Stimulated activated CD8-positive, alpha-beta memory T cell treated with anti-CD3 and anti-CD28 coated beads, Interleukin-12 subunit alpha, Interleukin-12 subunit beta, amount 100 ng/mL, for 1 hour (primary cell): Measurements from ENCODE around the gene ING4.

Experiments
- DNase-seq: peaks from one replicate; pipeline ENCODE4 v3.0.0-alpha.2; 2020; ENCODE audit warnings: low read depth

Gene ING4

DNA sequence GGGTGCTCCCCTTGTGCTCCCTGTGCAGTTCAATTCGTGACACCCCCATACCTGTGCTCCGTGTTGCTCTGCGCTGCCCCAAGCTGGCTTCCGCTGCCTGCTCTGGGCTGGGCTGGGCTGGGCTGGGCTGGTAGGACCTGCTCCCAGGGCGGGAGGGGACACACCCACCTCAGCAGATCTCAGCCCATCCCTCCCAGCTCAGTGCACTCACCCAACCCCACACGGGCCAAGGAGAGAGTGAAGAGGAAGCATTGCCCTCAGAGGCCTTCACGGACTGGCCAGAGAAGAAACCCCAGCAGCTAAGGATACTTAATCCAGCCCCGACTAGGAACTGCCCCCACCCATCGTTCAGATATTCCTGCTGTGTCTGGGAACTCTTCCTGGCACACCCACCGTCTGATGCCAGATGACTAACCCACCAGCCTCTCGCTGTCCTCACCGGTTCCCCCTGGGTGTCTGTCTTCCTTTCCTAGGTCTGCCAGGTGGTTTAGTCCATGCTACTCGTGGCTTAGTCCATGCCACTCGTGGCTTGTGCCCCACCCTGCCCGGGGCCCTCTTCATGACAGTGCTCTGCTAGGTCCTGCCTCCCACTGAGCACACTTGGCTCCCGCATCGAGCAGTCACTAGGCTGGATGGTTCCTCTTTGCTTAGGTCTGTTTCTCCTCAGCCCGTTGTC lies 26.9 kb downstream of the ING4 start, which contains the start of gene LPAR5:
Gene LPAR5 (minus strand): TSS at position 104 of the 676 bp plus-strand sequence. CDS start 14,711 bp downstream, outside the sequence.
- DNase-seq = no peak

GRCh38 chr12:6635375-6635855 lies 27.5 kb downstream of the ING4 start:
- DNase-seq = peak; percentile 54

DNA sequence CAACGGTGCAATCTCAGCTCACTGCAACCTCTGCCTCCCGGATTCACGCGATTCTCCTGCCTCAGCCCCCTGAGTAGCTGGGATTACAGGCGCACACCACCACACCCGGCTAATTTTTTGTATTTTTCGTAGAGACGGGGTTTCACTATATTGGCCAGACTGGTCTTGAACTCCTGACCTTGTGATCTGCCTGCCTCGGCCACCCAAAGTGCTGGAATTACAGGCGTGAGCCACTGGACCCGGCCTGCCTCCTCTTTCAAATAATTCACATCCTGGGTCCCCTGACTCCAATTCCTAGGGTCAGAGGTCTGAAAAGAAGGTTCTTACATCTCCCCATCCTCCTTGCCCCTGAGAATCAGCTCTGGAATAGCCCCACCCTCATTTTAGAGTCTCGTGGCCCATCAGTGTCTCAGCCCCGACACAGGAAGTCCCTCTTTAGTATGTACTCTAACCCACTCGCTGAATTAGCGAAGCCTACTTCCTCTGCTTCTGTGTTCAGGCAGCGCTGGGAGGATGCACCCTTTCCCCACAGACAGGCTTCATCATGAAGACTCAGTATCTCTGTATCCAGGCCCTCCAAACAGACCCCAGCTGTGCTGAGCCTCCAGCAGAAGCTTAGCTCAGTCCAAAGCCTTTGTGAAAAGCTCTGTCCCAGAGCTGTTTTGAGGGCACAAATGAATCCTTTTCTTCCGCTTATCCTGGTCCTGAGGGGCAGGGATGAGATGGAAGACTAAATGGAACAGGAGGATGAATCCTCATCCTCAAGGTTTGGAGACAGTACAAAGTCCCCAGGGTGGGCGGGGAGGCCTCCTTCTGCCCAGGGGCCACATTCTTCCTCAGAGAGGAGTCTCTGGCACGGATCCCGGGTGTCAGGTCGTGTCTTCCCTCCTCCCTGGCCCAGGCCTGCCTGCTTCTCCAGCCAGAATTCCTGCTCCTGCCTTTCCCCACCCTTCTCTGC lies 30.6 kb downstream of the ING4 start:
- no peak for DNase-seq

GRCh38 chr12:6631549-6631961 lies 31.4 kb downstream of the ING4 start:
- DNase-seq = no peak

- DNase-seq = no peak
Observed at GRCh38 chr12:6630736-6631135, 32.2 kb downstream of the ING4 start.

DNA sequence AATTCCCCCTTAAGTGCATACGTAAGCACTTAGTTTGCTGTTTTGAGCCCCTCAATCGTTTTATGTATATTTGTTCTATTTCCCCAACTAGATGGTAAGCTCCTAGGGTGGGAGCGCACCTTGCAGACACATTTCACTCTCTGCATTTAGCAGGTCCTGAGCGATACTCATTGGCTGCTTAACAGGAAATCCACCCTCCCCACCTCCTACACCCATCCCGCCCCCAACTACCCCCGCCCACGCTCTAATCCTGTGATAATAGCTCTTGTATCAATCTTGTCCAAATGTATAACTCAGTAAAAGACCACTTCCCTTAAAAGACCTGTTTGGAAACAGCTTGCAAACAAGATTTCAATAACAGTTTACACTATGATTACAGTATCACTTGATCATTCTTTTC lies 35.3 kb downstream of the ING4 start:
- no peak for DNase-seq

GRCh38 chr12:6626654-6627283 lies 36.1 kb downstream of the ING4 start:
- no peak for DNase-seq

GRCh38 chr12:6620885-6621274 lies 42.0 kb downstream of the ING4 start:
- DNase-seq = no peak

DNA sequence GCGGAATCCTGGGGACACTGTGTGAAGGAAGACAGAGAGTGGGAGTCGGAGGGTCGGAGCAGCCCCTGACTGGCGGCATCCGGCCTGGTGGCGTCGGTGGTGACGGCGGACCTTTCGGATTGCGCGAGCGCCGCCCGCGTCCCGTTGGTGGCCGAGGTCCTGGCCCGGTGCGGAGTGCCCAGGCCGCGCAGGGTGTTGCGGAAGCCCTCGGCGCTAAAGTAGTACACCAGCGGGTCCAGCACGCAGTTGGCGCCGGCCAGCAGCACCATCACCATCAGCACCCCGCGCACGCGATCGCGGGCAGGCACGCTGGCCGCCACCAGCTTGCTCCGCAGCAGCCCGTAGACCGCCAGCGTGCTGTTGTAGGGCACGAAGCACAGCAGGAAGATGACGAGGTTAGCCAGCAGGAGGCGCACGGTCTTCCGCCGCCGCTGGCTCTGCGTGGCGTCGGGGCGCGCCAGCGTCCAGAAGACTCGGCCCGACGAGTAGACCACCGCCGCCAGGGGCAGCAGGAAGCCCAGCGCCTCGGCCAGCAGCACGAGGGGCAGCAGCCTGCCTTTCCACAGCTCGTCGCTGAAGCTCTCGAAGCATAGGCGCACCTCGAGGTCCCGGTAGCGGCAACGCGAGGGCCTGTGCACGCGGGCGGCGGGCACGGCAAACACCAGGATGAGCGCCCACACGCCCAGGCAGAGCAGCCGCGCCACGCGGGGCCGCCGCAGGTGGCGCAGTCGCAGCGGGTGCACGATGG lies 42.6 kb downstream of the ING4 start:
- DNase-seq = no peak

DNA sequence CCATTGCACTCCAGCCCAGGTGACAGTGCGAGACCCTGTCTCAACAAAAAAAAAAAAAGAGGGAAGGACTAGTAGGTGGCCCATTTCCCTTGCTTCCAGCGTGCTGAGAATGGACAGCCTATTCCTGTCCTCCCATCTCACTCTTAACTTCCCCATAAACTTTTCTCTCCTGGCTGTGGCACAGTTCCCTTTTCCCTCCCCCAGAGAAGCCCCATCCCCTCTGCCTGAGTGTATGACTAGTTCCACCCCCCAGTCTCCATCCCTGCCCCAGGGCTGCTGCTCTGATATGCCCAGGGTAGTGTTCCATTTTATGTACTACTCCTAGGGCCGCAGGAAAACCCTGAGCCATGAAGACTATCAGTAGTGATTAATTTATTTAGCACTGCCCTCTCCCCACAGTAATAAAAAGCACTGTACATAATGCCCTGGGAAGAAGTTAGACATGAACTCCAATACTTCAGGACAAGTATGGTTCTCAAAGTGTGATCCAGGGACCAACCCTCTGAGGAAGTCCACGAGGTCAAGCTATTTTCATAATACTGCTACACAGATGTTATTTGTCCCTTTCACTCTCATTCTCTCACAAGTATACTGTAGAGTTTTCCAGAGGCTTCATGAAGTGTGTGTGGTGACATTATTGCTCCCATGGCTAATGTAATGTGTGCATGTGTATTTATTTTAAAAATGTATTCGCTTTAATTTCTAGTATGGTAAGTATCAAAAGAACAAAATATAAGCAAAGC lies 44.3 kb downstream of the ING4 start:
- DNase-seq = no peak

DNA sequence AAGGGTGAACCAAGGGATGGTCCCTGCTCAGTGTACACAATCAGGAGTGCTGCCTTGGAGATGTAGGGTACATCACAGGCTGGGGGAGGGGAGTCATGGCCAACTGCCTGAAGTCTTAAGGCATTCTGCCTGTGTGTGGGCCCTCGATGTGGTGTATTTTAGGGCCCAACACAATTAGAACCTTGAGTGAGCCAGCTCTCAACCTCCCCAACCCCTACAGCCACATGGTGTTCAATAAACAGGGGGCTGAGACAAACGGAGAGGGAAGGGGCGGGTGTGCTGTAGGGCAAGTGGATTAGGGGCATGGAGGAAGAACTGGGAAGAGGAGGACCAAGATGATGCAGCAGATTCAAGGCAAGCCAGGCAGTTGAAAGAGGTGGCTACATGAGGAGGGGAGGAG lies 47.1 kb downstream of the ING4 start:
- no peak for DNase-seq

GRCh38 chr12:6614513-6615172 lies 48.3 kb downstream of the ING4 start:
- DNase-seq = no peak

DNA sequence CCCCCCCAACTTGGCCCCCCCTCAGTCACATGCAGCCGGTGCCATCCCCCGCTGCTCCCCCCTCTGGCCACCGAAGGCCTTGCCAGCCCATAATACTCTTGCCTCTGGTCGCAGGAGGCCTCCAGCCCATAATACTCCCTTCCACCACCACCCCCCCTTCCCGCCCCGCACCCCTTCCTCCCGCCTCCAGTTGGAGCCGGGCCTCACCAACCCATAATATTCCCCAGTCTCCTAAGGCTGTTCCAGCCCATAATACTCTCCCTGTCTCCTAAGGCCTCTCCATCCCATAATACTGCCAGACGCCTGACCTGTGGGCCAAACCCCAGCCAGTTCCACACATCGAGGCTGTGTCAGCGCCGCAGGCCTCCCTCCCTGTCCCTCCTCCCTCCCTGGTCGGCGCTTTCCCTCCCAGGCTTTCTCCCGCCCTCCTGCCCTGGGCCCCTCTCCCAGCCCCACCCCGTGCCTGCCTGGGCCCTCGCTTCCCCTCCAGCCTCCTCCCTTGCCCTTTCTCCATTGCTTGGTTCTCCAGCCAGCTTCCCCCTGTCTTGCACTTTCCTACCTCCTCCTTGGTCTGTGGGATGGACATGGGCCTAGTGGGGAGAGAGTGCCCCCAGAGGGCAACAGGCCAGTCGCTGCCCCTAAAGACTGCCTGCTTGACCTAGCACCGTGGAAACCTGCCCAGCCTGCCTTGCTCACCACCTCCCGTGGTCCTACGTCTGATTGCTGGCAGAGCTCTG lies 49.0 kb downstream of the ING4 start:
- no peak for DNase-seq

GRCh38 chr12:6613015-6613775 lies 49.7 kb downstream of the ING4 start:
- DNase-seq = no peak

- no peak for DNase-seq
Observed at GRCh38 chr12:6612652-6613014, 50.3 kb downstream of the ING4 start.

DNA sequence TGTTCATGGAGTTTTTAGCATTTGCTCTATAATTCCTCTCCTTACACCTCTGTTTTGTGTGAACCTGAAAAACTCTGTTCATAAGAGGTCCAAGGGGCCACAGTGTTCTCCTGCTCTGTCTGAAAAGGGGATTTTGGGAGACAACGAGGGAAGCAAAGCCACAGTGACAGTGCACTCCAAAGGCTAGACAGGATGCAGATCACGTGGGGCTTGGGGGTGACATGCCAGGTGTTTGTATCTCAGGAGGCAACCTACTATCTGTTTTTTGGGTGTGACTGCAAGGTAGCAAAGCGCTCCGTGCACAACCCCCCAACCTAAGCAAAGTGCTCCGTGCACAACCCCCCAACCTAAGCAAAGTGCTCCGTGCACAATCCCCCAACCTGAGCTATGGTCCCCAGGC lies 50.7 kb downstream of the ING4 start:
- DNase-seq = no peak

DNA sequence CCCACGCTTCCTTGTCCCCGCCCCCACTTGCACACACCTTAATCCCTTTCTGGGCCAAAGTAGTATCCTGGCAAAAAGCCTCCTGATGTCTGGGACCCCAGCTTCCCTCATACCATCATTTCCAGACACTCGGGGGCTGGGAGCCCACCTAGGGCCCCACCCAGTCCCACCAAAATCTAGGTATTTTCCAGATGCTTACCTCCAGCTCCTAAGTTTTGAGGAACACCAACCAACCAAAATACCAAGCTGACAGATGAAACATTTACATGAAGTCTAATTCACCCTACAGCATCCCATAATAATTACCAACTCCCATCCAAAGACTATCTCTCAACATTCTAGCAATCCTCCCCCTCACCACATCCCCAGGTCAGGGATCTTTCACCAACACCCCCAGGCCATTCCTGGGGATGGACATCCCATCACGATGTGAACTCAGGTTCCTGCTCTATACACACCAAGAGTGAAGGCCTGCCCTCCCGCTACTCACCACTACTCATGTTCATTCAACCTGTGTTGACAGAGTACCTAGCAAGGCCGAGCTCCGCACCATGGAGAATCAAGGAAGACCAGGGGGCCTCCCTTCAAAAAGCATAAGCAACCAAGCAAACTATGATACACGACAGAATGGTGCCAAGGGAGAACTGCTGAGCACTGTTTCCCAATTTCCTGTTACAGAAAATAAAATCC lies 54.2 kb downstream of the ING4 start:
- no peak for DNase-seq

DNA sequence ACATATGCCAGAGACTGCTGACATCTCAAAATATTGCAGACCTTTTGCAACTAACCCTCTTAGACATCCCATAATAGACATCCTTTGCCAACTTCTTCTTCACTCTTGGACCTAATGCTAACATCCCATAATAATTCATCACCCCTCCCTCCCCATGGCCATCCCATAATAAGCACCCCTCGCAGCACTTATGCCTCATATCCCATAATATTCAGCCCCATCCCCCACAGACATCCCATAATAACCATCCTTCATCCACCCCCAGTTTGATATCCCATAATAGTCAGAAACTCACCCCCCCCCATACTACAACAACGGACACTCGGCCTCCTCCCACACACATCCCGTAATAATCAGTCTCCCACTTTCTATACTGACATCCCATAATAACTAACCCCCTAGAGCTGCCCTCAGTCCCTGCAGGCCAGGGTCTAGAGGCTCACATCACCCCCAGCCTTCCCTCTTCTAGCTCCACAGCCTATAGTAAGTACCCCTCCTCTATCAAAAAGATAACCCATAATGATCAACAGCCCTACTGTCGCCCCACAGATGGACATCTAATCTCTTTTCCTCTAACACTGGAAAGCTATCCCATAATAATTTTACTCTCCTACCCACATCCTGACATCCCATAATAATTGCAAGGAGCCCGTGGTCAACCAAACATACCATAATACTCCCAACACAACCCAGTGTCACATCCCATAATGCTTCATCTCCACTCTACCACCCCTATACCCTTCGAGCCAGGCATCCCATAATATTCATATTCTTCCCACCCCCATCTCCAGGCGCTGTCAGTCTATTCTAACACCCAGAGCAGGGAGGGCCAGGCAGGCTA lies 54.9 kb downstream of the ING4 start:
- no peak for DNase-seq
